Left lung (tissue), 10 donors: ENCODE data around the gene ABCB4. TPM values are rescaled to one million over a fixed set of nuclear protein-coding genes. Genes with fewer than 3 reads are reported as not detected.
"Not testable (repeated sequence)": the region's sequence is repeated elsewhere in the genome, so short reads cannot be mapped to it uniquely, and the experiment has no call there.

Experiments used
- ATAC-seq: fragments of 200-7000 bp; cut with Tn5 transposase; one replicate; pipeline ENCODE4 v1.9.1; 2020; ENCODE audit warnings: moderate library complexity
- DNase-seq, 4 donors: peaks; one replicate each; pipeline ENCODE4 v3.0.0-alpha.2; 2013 to 2020
- H3K27ac ChIP-seq, 2 donors: fragments of 200-600 bp; sonication (generic) in 1 of 2; one replicate each; pipeline versions ENCODE4 v1.5.0 to v1.8.0; 2020 to 2021
- H3K27me3 ChIP-seq, 2 donors: fragments of 200-600 bp; sonication (generic) in 1 of 2; one replicate each; pipeline versions ENCODE4 v1.5.0 to v1.8.0; 2020 to 2021
- H3K36me3 ChIP-seq, 2 donors: fragments of 200-600 bp; sonication (generic) in 1 of 2; one replicate each; pipeline versions ENCODE4 v1.5.0 to v1.8.0; 2020 to 2021
- H3K4me1 ChIP-seq, 2 donors: fragments of 200-600 bp; one replicate each; pipeline ENCODE4 v1.8.0; 2021
- H3K4me3 ChIP-seq, 2 donors: fragments of 200-600 bp; sonication (generic) in 1 of 2; one replicate each; pipeline versions ENCODE4 v1.5.0 to v1.8.0; 2020 to 2021; ENCODE audit warnings: mild to moderate bottlenecking in 1 of 2
- H3K9me3 ChIP-seq, 2 donors: fragments of 200-600 bp; sonication (generic) in 1 of 2; one replicate each; pipeline versions ENCODE4 v1.5.0 to v1.8.0; 2020 to 2021
- intact Hi-C, 2 donors: fragments of 100-400 bp; cut with DNase I; formaldehyde crosslinking; loops; one replicate each; pipeline versions ENCODE4 v1.11.2 to v1.14.2; 2022
- polyA plus RNA-seq, 6 donors: library from polyadenylated mRNA; unstranded; fragments of 120-200 nt; gene quantifications; one replicate each; pipeline ENCODE4 v1.2.1, GENCODE V29; 2013; ENCODE audit not compliant: insufficient read length in 6 of 6
- total RNA-seq, 2 donors: library from RNA; stranded (reverse); fragmentation: NEBNext Ultra II Directional; extraction: Animal tissue kit (Norgen Biotek cat#: 25700); gene quantifications; one replicate each; pipeline ENCODE4 v1.2.1, GENCODE V29; 2021
- TF ChIP-seq, protein P1 (sequence below), 2 donors: fragments of 200-600 bp; sonication (generic) in 1 of 2; IDR thresholded peaks; one replicate each; pipeline versions ENCODE4 v1.5.0 to v1.8.0; 2021; ENCODE audit warnings: antibody characterized with exemption in 2 of 2
- donor health status: DM: no; HTN: yes; CAD: no.
- donor health status: DM: no; HTN: no; CAD: no.

Gene ABCB4
- total and polyA plus RNA-seq, 8 donors, result 0.16 to 1.8 (median 1.1) TPM

GRCh38 chr7:87473192-87473591 is 2.3 kb downstream of the ABCB4 start:
- Histone ChIP-seq H3K9me3 (peaks cover 0 to 2% of the 10 kb centered on the region in 2 donors), H3K36me3 (no peaks in the 10 kb centered on the region), H3K27ac (no peak overlapping the region), H3K27me3 (peaks cover 23 to 44% of the 10 kb centered on the region in 2 donors), H3K4me3 (no peak overlapping the region), H3K4me1 (peaks cover 3 to 15% of the 10 kb centered on the region in 2 donors)
- ATAC-seq (no peak), DNase-seq (no peak)
- intact Hi-C loops, result no loop called here
- TF ChIP-seq, protein P1, sequence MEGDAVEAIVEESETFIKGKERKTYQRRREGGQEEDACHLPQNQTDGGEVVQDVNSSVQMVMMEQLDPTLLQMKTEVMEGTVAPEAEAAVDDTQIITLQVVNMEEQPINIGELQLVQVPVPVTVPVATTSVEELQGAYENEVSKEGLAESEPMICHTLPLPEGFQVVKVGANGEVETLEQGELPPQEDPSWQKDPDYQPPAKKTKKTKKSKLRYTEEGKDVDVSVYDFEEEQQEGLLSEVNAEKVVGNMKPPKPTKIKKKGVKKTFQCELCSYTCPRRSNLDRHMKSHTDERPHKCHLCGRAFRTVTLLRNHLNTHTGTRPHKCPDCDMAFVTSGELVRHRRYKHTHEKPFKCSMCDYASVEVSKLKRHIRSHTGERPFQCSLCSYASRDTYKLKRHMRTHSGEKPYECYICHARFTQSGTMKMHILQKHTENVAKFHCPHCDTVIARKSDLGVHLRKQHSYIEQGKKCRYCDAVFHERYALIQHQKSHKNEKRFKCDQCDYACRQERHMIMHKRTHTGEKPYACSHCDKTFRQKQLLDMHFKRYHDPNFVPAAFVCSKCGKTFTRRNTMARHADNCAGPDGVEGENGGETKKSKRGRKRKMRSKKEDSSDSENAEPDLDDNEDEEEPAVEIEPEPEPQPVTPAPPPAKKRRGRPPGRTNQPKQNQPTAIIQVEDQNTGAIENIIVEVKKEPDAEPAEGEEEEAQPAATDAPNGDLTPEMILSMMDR (IDR thresholded peaks at IDR 0.05), result no peak

GRCh38 chr7:87471473-87471872 is 4.0 kb downstream of the ABCB4 start:
- no peaks in the 10 kb centered on the region for H3K36me3 ChIP-seq
- H3K9me3 ChIP-seq, result peaks cover 0 to 4% of the 10 kb centered on the region in 2 donors
- H3K27ac ChIP-seq, result no peak overlapping the region
- intact Hi-C loops, result no loop called here
- DNase-seq (no peak), ATAC-seq (no peak)
- peaks cover 17 to 32% of the 10 kb centered on the region in 2 donors for H3K27me3 ChIP-seq
- TF ChIP-seq, protein P1 (IDR thresholded peaks at IDR 0.05), result no peak
- peaks cover 3 to 15% of the 10 kb centered on the region in 2 donors for H3K4me1 ChIP-seq
- H3K4me3 ChIP-seq, result no peak overlapping the region

- intact Hi-C loops, H3K9me3 ChIP-seq, ATAC-seq, H3K4me1 ChIP-seq, H3K27ac ChIP-seq, H3K27me3 ChIP-seq, H3K4me3 ChIP-seq, H3K36me3 ChIP-seq, DNase-seq: not testable (repeated sequence)
Observed at GRCh38 chr7:87469204-87469603, 6.3 kb downstream of the ABCB4 start.

GRCh38 chr7:87465534-87465880 is 10.0 kb downstream of the ABCB4 start:
- H3K27ac ChIP-seq, H3K4me3 ChIP-seq, H3K9me3 ChIP-seq, DNase-seq, H3K27me3 ChIP-seq, H3K36me3 ChIP-seq, intact Hi-C loops, ATAC-seq, H3K4me1 ChIP-seq: not testable (repeated sequence)

GRCh38 chr7:87464830-87465533 is 10.5 kb downstream of the ABCB4 start:
- H3K4me1 ChIP-seq, H3K36me3 ChIP-seq, H3K27ac ChIP-seq, H3K4me3 ChIP-seq, H3K9me3 ChIP-seq, intact Hi-C loops, H3K27me3 ChIP-seq: not testable (repeated sequence)
- peak; percentile 88 for ATAC-seq
- DNase-seq, result peak in 3 of 4 donors; percentile 40 to 47 (median 40)

DNA sequence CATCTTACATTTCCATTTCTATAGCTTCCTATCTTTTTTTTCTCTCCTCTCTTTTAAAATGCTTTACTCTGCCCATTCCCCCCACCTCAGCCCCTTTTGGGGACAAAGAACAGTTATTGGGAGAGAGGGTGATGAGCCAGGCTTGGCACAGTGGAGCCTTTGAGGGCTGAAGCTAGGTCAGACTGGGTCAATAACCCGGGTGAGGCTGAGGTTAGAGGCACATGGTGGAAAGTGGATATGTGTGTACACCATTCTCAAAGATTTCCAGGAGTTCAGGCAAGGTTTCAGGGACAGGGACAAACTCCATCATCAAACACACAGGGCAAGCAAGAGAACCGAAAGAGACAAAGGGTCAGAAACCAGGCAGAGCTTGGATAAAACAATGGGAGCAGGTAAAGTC is 11.5 kb downstream of the ABCB4 start:
- ATAC-seq (no peak), DNase-seq (no peak)
- TF ChIP-seq, protein P1 (IDR thresholded peaks at IDR 0.05), result no peak

GRCh38 chr7:87460444-87460843 is 15.0 kb downstream of the ABCB4 start:
- H3K36me3 ChIP-seq, H3K4me3 ChIP-seq, intact Hi-C loops, H3K9me3 ChIP-seq, H3K27ac ChIP-seq, H3K27me3 ChIP-seq, H3K4me1 ChIP-seq, DNase-seq, ATAC-seq: not testable (repeated sequence)

More for the DNA sequence above, 11.5 kb downstream of the ABCB4 start:
- Histone ChIP-seq H3K4me3 (no peak overlapping the region), H3K9me3 (peaks cover 0 to 2% of the 10 kb centered on the region in 2 donors), H3K27ac (no peak overlapping the region), H3K4me1 (no peaks in the 10 kb centered on the region), H3K27me3 (no peaks in the 10 kb centered on the region), H3K36me3 (no peaks in the 10 kb centered on the region)
- intact Hi-C loops, result no loop called here
